DMS 273 (cell line): ENCODE data around the gene CTDNEP1.

ENCODE experiments used
- DNase-seq: peaks from one replicate; lab custom pipeline; 2025; ENCODE audit not compliant: unreplicated experiment; lab: John Stamatoyannopoulos, UW

CTDNEP1 gene

DNA sequence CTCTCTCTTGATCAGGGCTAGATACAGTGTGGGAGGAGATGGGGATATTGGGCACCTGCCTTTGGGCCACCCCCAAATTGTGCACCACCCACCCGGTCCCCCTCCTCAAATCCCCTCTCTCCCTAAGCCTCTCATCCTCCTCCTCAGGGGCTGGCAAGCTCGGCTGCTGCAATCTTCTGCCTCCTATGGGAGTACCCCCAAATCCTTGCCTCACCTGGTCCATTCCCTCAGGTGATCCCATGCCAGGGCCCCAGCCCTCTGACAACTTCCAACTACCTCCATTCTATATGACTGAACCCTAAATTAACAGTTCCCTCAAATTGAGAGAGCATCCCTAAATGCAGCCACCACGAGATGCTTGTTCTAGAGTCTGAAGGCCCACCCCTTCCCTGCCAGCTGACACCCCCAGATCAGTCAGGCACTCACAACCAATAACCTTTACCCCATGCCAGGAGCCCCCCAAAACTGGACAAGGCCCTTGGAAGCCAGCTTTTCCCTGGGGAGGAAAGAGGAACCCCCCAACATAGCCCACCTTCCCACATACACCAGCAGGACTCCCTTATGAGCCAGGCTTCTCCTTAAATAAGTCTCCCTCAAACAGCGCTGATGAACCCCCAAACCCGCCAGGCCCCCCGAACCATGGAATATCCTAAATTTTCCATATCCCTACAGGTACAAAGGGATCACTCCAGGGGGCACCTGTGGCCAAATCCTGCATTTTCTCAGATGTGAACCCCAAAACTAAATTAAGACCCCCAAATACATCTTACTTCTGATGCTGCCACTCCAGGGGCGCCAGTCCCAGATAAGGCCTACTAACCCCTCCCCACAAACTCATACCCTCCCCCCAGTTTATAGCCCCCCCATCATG, 35.1 kb downstream of the CTDNEP1 start:
- no peak for DNase-seq

DNA sequence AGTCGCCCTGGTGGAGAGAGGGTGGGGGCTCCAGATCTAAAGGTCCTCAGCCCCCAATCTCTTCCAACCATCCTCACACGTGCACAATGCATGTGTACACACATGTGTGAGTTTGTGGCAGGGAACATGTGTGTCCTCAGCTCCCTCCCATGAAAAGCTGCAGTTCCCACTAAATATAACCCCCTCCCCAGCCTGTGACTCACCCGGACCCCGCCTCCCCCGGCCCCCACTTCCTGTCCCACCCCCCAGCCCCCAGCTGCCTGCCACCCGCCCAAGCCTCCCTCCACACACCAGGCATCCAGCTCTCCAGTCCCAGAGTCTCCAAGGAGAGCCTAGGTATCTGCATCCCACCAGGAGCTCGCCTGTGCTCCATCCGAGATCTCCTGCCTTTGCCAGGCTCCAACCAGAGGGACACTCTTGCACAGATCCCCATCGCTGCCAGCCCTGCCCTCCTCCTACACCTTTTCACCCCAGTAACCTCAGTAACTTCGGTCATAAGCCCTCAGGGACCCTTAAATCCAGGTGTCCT, 35.8 kb downstream of the CTDNEP1 start:
- DNase-seq = peak; percentile 53

DNA sequence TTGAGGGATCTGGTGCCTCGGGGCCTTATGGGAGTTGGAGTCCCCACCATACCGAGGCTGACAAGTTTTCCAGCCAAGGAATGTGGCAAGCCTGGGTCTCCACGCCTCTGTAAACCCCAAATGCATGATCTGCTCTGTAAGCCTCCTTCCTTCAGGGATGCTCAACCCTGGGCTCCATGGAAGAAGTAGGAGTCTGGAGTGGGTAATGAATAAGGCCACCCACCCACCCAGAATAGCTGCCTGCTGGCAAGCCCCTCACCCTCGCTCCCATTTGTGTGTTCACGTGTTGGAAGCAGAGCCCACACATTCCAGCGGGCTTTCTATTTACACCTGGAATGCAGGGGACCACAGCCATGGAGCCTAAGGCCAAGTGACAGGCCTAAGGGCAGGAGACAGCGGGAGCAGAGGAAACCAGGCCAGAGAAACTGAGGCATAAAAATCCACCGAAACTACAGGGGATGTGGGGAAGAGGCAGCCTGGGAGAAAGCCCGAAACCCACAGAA, 36.3 kb downstream of the CTDNEP1 start:
- DNase-seq = no peak

DNA sequence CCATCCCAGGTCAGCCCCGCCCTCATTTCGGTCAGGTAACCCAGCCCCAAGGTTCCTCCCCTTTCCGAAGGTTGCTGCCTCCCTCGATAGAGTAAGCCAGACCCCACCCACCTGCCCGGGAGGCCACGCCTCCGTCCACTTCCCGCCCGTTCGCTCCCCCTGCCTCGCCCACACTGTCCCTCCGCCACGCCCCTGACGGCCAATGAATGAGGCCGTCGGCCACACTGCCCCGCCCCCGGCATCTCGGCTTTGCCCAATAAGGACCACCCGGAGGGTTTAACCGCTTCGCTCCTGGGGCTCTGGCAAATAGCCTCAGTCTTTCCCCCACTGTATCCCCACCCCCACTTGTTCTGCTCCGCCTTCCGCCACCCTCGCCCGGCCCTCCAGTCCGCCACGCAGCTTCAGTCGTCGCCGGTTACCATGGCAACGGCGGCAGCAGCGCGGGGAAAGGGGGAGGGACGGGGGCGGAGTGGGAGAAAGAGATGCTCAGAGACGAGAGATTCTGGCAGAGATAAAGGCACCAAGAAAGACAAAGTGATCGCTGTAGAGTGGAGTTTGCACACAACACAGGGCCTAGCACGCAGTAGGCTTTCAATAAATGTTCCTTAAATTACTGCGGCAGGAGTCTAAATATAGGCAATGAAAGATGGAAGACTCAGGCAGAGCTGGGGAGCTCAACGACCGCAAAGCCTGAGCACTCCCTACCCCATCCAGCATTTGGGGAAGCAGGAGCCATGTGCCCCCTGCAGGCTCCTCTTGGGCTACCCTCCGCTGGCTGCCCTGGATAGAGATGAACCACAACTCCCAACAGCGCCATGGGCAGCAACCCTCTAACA, 37.0 kb downstream of the CTDNEP1 start:
- peak; percentile 98 for DNase-seq

- peak; percentile 96 for DNase-seq
Measured at GRCh38 chr17:7213895-7214299, 37.6 kb downstream of the CTDNEP1 start.

GRCh38 chr17:7211491-7212273, 39.9 kb downstream of the CTDNEP1 start:
- no peak for DNase-seq

DNA sequence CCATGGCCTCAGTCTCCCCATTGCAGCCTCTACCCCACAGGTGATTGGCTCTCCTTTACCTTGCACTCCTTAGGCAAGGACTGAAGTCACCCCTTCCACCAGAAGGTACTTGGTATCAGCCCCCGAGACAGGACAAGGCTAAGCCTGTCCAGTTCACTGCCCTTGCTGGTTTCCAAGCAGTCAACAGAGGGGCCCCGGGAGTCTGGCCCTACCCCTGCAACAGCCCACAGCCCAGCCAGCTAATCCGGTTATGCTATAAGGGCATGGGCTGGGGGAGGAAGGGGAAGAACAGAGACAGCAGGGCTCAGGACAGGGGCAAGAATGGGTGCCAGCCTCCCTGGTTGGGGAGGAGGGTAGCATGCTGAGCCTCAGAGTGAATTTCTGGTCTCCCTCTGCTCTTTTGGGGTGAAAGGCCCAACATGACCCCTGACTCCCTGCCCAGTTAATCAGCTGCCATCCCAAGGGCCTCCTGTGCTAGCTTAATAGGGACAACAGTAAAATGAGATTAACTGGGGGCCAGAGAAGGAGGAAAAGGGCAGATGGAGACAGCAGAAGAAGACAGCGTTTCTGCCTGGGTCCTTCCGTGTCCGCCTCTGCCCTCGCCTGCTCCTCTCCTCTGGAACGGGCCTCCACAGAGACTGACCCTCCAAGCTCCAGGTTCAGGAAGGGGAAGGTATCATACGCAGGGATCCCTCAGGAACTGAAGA, 42.6 kb downstream of the CTDNEP1 start:
- DNase-seq = no peak

DNA sequence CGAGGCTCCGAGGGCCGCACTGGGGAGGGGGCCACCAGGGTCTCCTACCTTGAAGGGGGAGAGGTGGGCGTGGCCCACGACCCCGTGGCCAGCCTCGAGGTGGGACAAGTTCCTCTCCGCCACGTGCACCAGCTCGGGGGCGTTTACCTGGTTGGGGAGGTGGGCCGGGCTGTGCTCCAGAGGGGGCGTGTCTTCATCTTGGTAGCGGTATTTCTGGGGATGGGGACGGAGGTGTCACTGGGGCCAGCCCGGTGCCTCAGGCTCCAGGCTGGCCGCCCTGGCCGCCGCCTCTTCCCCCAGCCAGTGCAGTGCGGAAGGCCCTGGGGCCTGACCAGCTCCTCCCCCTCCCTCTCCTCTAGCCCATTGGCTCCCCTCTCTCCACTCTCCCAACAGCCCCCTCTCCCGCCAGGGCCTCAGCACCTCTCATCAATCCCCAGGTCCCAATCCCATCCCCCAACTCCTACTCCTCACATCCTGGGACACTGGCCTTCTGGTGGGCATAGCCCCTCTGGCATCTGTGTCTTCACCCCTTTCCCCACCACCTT, 43.4 kb downstream of the CTDNEP1 start:
- no peak for DNase-seq

GRCh38 chr17:7207120-7208001, 44.2 kb downstream of the CTDNEP1 start:
- DNase-seq = peak; percentile 38

- DNase-seq = no peak
Measured at GRCh38 chr17:7205561-7205960, 46.0 kb downstream of the CTDNEP1 start.

DNA sequence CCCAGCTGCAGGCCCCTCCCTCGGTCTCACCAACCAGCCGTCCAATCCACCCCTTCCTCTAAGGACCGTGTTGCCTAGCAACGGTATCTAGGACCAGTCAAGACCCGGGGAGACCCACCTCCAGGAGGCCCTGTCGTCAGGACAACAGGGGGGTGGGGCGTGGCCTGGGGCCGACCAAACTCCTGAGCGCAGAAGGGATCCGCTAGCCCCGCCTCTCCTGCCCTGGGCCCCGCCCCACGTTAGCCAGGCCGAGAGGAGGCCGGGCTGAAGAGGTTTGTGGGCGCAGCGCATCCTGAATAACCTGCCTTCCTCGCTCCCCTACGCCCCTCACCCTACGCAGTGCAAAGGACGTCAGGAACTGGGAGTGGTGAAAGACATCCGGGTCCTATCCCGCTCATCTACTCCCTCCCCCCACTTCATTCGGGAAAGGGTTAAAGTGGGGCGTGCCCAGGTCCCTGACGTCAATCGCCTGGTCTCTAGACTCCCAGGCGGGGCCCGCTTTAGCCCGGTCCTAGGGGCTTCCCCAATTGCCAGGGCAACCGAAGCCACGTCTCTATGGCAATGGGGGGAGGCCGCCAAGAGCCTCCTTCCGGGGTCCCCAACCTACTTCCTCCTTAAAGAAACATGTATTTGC, 46.6 kb downstream of the CTDNEP1 start:
- peak; percentile 98 for DNase-seq

DNA sequence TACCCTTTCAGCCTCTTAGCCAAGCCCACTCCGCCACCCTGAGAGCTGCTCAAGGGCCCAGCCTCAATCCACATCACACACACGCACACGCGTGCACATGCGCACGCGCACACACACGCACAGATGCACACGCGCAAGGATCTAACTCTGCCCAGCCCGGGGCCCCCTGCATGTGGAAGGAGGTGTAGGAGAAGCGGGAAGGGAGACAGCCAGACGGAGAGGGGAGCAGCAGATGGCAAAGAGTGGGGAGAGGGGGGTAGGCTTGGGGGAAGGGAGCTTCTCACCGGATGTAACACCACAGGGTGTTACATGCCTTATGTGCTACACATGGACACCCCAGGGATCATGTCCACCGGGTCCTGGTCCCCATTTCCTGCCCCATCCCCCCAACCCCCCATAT, 47.2 kb downstream of the CTDNEP1 start:
- DNase-seq = peak; percentile 92

DNA sequence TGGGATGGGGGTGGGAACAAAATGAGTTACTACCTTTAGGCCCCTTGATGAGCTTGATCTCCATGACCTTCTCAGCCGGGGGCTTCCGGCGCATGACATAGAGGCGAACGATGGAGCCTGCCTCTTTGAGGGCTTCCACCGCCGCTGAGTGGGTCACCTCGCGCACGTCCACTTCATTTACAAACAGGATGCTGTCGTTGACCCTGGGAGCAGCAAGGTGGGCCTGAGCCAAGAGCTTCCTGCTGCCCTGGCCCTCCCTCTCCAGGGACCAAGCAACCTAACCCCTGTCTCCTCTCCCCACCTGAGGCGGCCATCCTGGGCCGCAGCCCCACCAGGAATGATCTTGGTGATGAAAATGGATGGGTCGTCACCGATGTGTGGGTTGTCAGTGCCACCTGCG, 48.1 kb downstream of the CTDNEP1 start:
- no peak for DNase-seq

- no peak for DNase-seq
Measured at GRCh38 chr17:7196651-7197401, 54.7 kb downstream of the CTDNEP1 start.

- no peak for DNase-seq
Measured at GRCh38 chr17:7195971-7196370, 55.6 kb downstream of the CTDNEP1 start.
